Fibroblast of skin of left biceps (primary cell): Measurements from ENCODE around the gene ERAS.
"Not testable (repeated sequence)": the region's sequence is repeated elsewhere in the genome, so short reads cannot be mapped to it uniquely, and the experiment has no call there.

Experiments used
- DNase-seq, 2 experiments: peaks; one replicate each; pipeline ENCODE4 v3.0.0-alpha.2; 2013; ENCODE audit warnings: low read depth in 2 of 2

ERAS gene

GRCh38 chrX:48798318-48798717, 28.0 kb upstream of the ERAS start:
- no peak for DNase-seq

- no peak for DNase-seq
Measured at GRCh38 chrX:48800574-48801279, 25.6 kb upstream of the ERAS start.

GRCh38 chrX:48801280-48802088, 24.8 kb upstream of the ERAS start, which contains the start of gene HDAC6:
HDAC6 (plus strand) TSS chrX:48802067; CDS start chrX:48802693, 626 bp downstream.
- DNase-seq: peak; percentile 96 to 97

- peak; percentile 25 to 31 for DNase-seq
Measured at GRCh38 chrX:48802089-48802904, 24.0 kb upstream of the ERAS start.

GRCh38 chrX:48802905-48803200, 23.5 kb upstream of the ERAS start:
- no peak for DNase-seq

GRCh38 chrX:48806081-48806480, 20.2 kb upstream of the ERAS start:
- no peak for DNase-seq

GRCh38 chrX:48813644-48814043, 12.7 kb upstream of the ERAS start:
- no peak for DNase-seq

GRCh38 chrX:48814722-48815121, 11.6 kb upstream of the ERAS start:
- no peak for DNase-seq

GRCh38 chrX:48815266-48815665, 11.0 kb upstream of the ERAS start:
- no peak for DNase-seq

GRCh38 chrX:48816014-48816810, 10.1 kb upstream of the ERAS start:
- no peak for DNase-seq

- no peak for DNase-seq
Measured at GRCh38 chrX:48818098-48818497, 8.2 kb upstream of the ERAS start.

GRCh38 chrX:48818866-48819265, 7.4 kb upstream of the ERAS start:
- DNase-seq: no peak

- DNase-seq: not testable (repeated sequence)
Measured at GRCh38 chrX:48819394-48819793, 6.9 kb upstream of the ERAS start.

- DNase-seq: no peak
Measured at GRCh38 chrX:48823053-48823452, 3.3 kb upstream of the ERAS start.

GRCh38 chrX:48824066-48824465, 2.2 kb upstream of the ERAS start:
- no peak for DNase-seq

GRCh38 chrX:48826876-48827653, 752 bp downstream of the ERAS start:
- DNase-seq: no peak

- DNase-seq: no peak
Measured at GRCh38 chrX:48827654-48827968, 1.3 kb downstream of the ERAS start.

- no peak for DNase-seq
Measured at GRCh38 chrX:48829016-48829735, 2.9 kb downstream of the ERAS start.

GRCh38 chrX:48831136-48831908, 5.0 kb downstream of the ERAS start:
- no peak for DNase-seq

GRCh38 chrX:48831909-48832291, 5.6 kb downstream of the ERAS start:
- no peak for DNase-seq
